Activated naive CD4-positive, alpha-beta T cell treated with Interleukin-2 at 50 U/mL for 16 hours (primary cell): Measurements from ENCODE around the gene NPTX1.

Source experiments
- DNase-seq: peaks from one replicate; pipeline ENCODE4 v3.0.0-alpha.2; 2020

NPTX1 gene

DNA sequence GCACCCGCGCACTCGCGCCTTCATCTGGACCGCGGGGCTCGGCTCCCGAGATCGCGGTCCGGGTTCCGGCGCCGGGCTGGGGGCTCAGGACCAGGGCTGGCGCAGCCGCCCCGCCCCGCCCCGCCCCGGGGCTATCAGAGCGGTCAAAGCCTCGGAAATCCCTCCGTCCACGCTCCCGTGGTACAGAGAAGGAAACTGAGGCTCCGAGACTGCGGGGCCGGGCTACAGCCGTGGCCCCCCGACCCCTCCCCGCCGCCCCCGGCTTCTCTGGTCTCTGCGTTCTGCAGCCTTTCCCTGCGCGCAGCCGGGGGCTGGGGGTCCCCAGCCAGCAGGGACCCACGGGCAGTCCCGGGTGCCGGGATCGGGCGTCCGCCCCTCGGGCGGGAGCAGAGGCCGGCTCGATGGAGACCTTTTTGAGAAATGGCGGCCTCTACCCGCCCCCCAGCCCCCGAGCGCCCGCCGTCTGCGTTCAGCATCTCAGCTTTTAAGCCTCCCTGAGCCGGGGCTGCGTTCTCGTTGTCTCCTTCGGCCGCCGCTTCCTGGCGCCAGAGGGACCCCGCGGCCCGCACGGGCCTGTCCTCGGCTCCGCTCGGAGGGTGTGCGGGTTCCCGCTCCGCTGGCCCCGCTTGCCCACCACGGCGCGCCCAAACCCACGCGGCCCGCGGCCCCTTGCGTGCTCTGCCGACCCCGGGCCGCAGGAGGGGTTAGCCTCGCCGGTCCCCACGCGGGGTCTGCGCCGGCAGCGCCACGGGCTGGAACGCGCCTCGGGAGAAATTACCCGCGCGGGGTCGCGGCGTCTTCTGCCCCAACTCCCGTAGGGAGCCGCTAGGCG, 1.5 kb upstream of the NPTX1 start:
- DNase-seq: peak; percentile 29

DNA sequence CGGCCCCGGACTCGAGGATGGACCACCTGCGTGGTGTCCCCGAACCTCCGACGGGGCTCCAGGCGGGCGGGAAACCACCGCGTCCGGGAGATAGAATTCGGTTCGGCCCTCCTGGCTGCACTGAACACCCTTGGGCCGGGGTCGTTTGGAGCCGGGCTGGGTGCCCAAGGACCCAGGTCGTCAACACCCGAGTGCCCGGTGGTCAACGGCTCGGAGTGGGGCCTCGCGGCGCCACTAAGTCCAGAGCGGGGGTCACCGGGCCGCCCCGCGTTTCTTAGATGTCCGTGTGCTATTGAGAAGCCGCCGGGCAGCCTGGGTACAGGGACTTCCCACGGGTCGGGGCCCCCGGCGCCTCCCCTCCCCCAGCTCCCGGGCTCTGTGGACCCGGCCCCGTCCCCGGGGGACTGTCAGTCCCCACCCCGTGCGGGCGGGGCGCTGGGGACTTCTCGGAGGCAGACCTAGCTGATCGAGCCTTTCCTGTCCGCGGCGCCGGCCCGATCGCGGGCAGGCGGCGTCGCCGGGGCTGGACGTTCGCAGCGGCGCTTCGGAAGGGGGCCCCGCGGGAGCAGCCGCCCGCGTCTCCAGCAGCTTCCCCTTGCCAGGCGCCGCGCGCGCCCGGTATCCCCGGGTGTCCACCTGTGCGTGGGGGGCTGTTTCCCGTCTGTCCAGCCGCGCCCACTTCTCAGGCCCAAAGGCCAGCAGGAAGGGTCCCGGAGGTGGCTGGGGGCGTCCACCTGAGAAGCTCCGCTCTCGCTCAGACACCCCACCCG, 655 bp upstream of the NPTX1 start:
- no peak for DNase-seq

DNA sequence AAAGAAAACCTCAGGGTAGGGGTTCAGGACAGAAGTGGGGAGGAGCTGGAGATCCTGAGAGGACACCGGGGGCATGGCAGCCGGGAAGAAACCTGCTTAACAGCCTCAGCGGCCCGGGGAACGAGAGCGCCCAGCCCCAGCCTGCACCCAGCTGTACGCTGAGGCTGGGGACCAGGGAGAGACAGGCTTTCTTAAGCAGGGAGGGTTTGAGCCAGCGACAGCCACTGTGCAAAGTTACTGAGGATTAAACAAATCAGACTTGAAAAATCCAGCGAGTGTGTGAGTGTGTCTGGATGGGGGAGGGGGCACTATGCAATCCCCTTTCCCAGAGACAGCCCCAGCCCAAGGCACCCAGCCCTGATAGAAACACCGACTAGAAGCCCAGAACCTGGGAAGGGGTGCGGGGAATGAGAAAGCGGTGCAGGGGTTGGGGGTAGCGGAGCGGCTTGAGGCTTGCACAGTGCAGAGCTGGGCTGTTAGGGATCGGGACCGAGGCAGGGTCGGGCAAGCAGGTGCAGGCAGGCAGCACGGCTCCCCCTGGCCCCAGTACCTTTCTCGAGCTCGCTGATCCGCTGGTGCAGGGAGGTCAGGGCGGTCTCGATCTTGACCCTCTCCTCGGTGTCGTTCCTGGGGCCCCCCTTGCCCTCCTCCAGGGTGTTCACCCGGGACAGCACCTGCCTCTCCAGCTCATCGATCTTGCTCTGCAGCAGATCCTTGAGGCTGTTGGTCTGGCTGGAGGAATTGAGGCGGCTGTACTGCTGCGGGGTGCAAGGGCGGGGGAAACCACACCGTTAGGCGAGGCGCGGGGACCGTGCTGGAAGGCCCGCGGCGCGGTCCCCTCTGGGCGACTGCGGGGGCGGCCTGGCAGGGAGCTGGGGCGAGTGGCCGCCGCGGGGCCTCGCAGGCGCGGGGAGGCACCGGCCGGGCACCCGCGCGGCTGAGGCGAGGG, 1.2 kb downstream of the NPTX1 start:
- DNase-seq: no peak

GRCh38 chr17:80474231-80474960, 2.0 kb downstream of the NPTX1 start:
- no peak for DNase-seq

DNA sequence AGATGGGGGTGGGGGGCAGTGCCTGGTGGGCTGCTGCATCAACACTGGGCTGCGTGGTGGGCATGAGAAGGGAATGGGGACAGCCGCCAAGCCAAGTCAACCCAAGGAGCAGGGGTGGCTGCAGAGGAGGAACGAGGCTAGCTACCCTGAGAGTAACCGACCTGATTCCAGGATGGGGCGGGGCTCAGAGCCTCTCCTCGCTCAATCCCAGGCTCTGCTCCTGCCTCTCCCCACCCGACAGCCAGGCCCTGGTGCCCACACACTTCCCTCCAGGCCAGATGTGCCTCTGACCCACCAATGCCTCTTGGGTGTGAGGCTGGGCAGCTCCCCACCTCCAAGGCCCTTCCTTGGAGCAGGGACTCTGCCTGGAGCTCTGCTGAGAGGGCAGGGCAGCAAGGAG, 2.7 kb downstream of the NPTX1 start:
- no peak for DNase-seq

- DNase-seq: no peak
Measured at GRCh38 chr17:80472996-80473395, 3.4 kb downstream of the NPTX1 start.

GRCh38 chr17:80471922-80472321, 4.5 kb downstream of the NPTX1 start:
- DNase-seq: no peak

DNA sequence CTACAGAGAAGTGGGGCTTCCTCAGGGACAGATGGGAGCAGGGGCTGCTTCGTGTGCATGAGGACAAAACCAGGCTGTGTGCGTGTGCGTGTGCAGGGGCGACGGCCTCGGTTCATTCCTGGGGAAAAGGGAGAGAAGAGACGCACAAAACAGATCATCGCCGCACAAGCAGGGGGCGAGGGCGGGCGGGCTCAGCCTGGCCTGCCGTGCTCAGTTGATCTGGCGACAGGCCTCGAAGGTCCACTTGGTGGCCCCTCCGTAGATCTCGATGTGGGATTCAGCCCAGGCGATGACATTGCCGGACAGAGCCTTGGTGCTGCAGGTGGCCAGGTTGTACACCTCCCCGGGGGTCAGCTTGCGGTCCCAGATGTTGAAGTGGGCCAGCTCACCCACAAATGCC, 5.8 kb downstream of the NPTX1 start:
- DNase-seq: no peak

GRCh38 chr17:80469667-80470066, 6.7 kb downstream of the NPTX1 start:
- DNase-seq: no peak

GRCh38 chr17:80468781-80469493, 7.5 kb downstream of the NPTX1 start:
- DNase-seq: no peak

DNA sequence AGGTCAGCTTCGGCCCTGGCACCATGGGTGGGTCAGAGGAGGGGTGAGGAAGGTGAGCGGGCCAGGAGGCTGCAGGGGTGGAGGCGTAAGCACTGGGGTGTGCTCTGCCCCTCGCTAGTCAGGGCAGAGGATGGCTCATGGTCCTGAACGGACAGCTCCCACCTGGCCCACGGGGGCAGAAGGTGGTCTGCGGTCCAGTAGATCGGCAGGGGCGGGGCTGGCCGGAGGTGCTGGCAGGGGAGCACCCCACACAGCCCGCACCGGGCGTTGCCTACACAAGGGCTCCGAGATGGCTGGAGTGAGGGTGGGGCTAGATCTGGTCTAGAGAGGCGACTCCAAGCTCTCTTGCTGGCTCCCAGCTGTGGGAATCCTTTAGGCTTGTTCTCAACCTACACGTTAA, 8.2 kb downstream of the NPTX1 start:
- DNase-seq: no peak

- DNase-seq: no peak
Measured at GRCh38 chr17:80466188-80466705, 10.2 kb downstream of the NPTX1 start.

DNA sequence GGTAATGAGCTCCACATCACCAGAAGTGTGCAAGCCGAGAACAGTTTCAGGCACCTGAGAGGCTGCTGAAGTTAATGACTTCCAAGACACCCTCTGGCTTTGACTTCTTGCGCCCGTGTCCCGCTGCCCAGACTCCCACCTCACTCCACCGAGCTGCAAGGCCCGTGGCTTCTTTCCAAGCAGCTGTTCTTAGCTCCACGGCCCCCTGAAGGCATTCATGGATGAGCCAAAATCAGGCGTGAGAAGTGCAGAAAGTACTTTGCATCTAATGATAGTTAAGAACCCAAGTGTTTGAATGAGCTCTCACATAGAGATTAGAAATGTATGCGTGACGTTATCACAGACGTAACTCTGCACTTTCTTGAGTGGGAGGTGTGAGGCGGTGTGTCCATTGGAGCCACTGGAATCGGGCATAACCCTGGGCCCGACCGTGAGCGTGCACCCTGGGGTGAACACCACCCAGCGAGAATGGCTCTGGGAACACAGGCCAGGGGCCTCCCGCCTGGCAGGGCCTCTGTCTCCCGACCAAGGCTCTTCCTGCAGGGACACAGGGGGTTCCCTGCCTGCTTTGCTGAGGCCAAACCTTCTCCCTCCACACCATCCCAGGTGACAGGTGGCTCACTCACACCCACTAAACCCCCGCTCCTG, 11.0 kb downstream of the NPTX1 start:
- DNase-seq: no peak

GRCh38 chr17:80464486-80464885, 11.9 kb downstream of the NPTX1 start:
- DNase-seq: no peak

DNA sequence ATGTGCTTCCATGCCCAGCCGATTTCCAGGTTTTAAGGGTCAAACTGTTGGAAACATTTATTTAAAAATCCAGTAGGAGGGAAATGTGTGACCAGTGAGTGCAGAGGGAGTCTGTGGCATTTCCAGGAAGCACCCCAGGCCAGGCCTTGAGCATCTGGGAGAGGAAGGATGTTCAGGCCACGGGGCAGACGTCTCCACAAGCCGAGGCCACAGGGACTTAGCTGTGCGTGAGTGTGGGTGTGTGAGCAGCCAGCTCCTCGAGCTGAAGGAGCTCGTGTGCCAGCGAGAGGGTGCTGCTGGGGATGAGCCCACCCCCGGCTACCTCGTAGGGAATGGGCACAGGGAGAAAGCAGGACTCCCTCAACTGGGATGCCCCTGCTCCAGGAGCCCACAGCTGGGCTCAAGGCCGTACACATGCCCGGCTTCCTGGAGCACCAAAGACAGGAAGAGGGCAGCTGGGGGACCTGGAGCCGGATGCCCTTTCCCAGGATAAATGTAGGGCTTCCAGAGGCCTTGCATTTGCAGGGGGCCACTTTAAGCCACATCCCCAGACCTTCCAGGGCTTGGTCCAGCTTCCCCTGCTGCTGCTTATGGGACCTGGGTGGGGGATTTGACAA, 12.5 kb downstream of the NPTX1 start:
- no peak for DNase-seq

GRCh38 chr17:80461528-80462160, 14.8 kb downstream of the NPTX1 start:
- DNase-seq: no peak

- no peak for DNase-seq
Measured at GRCh38 chr17:80460429-80460834, 16.0 kb downstream of the NPTX1 start.

DNA sequence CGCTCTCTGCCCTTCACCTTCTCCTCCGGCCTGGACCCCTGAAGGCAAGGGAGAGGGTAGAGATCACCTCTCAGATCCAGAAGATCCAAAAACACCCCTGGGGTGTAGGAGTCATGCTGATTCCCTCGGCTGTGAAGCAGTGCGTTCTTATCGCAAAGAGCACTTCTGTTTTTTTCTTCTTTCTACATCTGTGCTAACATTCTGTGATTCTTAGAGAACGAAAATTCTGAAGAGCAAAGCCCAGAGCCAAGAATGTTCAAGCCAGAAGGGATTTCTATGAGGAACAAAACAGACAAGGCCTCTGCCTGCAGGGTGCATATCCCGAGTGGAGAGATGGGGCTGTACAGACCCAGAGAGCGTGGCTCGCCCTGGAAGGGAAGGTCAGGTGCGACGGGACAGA, 17.2 kb downstream of the NPTX1 start:
- DNase-seq: no peak

DNA sequence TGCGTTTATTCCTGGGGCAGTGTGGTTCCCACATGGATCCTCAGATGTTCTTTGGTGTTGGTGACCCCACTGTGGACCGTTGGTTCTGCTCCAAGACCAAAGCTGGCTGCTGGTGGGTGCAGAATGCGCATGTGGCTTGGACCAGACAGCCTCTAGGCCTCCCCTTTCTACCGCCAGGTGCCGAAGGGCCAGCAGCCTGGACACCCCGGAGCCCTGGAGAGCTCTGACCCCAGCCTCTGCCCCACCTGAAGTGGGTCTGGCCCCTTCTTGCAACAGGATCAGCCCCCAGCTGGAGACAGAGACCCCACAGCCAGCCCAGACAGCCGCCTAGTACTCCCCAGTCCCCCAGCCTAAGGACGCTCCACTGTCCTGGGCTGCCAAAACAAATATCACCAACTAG, 18.4 kb downstream of the NPTX1 start:
- DNase-seq: no peak

DNA sequence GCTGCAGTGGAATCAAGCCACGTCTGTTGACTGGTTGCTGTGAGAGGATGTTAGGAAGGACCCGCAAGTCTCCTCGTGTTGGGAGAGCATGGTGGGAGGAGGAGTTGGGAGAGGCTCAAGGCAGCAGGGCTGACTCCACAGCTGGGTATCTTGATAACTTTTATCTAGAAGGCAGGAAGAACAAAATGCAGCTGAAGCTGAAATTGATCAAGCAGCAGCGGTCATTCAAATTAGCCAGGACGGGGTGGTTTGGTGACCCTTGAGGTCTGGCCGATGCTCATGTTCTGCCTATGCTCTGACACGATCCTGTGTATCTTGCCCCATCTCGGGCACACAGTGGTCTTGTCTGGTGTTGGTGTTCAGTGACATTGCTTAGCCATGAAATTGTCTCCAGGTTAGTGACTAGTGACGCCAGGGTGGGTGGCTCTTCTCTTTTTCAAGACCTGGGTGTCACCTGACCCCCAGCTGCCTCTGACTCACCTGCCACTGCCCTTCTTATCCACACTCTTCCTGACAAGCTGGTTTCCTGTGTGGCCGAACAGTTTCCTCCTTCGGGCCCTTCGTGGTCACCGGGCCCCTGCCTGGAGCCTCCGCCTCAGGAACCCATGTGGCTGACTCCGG, 19.1 kb downstream of the NPTX1 start:
- no peak for DNase-seq
